NCI-H1436 (cell line): ENCODE data around the gene CACNA1C.

Experiments
- DNase-seq: peaks from one replicate; lab custom pipeline; 2025; lab: John Stamatoyannopoulos, UW

CACNA1C gene

DNA sequence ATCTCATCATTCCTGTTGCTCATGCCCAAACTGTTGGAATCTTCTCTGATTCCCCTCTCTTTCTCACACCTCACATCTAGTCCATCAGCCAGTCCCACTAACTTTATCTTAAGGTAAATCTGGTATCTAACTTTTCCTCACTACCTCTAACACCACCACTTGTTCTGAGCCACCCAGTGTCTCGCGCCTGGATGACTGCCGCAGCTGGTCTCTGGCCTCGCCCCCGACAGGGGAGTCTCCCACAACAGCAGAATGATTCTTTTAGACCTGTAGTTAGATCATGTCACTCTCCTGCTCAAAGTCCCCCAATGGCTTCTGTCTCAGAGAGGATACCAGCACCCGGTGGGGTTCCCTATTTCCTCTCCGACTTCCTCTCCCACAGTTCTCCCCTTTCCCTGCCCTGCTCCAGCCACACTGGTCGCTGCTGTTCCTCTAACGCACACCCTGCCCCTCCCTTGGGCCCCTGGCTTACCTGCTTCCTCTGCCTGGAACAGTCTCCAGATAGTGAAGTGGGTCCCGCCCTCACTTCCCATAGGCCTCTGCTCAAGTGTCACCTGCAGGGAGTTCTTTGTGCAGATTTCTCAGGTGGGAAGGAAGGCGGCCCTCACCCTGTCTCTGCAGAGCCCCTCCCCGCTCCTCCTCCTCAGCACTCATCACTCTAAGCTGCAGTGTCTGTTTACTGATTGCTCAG lies 403.5 kb downstream of the CACNA1C start:
- no peak for DNase-seq

DNA sequence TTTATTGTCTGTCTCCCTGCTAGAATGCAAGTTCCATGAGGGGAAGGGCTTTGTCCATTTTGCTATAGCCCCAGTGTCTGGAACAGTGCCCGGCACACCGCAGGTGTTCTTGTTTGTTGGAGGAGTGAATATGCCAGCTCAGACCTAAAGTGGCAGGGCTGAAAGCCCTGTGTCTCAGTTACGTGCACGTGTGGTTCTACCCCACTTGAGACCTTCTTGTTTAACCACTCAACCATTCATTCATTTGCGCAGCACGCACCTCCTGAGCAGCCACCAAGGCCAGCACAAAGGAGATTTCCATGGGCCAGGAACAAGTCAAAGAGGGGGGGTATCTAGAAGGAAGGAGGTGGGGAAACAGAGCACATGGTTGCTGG lies 404.0 kb downstream of the CACNA1C start:
- DNase-seq: peak; percentile 75

DNA sequence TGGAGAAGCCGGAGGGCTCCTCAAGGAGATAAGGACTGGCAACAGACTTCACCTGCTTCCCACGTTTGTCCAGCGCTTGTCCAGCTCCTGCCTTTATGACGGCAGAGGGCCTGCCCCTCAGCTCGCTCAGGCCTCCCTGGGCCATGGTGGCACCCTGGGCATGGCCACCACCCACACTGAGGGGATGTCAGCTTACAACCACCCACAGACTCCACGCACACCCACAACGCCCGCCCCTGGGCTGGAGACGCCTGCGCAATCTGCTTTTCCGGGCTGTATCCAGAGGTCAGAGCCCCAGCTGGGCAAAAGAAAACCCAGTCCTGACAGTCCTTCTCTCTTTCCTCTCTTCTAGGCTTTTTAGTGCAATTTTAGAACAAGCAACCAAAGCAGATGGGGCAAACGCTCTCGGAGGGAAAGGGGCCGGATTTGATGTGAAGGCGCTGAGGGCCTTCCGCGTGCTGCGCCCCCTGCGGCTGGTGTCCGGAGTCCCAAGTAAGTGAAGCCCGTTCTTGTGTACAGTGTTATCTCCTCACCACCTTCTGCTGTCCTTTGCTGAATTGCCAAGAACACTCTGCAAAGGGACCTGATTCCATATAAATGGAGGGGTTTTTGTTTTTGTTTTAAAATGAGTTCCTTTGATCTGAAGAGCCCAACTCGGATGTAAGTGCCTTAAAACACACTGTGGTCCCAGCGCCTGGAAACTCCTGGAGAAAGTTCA lies 404.6 kb downstream of the CACNA1C start:
- no peak for DNase-seq

DNA sequence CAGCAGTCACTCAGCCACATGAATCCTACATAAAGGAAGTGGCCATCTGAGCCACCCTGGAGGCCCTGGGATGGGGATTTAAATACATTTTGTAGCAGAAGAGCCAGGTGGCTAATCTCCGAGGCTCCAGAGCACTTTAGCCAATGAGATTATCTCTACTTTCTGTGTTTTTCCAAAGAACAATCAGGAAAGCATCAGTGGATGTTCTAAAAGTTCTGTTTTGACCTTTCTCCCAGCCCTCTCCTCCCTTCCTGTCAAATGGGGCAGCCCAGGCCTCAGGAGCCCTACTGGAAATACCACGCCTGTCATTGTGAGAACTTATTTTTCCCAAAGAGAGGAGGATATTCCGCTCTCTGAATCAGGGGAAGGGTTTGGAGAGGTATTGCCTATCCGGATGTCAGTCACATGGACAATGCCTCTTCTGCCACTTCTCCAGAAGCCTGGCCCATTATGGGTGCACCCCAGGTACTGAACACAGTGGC lies 405.2 kb downstream of the CACNA1C start:
- DNase-seq: no peak

DNA sequence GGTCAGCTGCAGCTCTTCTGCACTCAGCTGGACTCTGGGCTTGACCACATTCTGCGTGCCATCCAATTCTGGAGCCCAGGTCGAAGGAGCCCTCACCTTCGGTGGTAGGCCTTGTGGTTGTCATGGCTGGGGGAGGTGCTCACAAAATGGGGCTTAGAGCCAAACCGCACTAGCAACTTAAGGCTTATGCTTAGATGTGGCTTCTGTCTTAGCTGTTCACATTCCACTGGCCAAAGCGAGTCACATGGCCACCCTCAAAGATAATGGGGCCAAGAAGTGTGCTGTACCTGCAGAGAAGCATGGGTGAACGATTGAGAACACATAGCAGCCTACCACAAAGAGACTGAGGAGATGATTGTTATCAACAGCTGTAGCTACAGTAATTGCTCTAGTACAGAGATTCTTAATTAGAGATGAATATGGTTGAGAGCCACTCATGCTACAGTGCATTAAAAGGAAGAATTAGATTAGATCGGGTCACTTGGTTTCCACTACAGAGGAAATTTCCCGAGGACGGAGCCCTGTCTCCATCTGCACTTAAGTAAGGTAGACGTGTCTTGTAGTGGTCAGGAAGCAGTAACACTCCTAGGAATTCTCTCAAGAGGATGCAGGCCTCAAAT lies 407.4 kb downstream of the CACNA1C start:
- DNase-seq: peak; percentile 47

DNA sequence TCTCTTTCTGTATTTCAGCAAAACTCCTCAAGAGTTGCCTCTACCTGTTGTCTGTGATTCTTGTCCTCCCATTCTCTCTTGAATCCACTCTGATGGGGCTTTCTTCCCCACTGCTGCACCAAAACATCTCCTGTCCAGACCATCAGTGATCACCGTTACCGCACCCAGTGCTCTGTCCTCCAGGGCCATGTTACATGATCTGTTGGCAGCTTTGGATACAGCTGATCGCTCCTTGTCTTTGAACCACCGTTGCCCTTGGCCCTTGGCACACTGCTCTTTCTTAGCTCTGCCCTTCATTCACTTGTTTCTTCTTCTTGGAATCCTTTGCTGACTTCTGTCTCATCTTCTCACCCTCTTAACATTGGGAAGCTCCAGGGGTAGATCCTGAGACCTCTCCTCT lies 408.3 kb downstream of the CACNA1C start:
- DNase-seq: no peak

DNA sequence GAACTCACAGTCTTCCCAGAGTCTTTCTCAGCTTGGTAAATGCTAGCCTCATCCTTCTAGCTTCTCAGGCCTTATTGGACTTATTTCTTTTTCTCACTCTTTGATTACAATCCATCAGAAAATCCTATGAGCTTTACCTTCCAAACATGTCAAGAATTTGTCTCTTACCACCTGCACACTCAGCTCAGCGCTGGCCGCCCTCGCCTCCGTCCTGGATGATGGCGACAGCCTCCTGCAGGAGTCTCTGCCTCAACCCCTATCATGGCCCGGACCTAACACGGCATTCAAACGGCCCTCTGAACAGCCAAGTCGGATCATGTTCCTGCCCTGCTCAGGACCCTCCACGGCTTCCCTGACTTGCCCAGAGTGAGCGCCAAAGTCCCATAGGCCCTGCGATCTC lies 408.9 kb downstream of the CACNA1C start:
- no peak for DNase-seq

DNA sequence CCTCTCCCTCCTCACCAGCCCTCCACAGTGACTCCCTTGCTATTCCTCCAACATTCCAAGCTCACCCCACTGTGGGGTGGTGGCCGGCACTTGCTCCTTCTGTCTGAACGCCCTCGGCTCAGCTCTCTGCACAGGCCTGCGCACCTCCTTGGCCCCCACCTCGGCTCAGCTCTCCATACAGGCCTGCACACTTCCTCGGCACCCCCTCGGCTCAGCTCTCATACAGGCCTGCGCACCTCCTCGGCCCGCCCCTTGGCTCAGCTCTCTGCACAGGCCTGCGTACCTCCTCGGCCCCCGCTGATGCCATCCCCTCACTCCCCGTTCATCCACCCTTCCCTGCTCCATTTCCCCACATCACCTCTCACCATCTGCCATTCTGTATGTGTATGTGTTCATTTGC lies 409.3 kb downstream of the CACNA1C start:
- no peak for DNase-seq

DNA sequence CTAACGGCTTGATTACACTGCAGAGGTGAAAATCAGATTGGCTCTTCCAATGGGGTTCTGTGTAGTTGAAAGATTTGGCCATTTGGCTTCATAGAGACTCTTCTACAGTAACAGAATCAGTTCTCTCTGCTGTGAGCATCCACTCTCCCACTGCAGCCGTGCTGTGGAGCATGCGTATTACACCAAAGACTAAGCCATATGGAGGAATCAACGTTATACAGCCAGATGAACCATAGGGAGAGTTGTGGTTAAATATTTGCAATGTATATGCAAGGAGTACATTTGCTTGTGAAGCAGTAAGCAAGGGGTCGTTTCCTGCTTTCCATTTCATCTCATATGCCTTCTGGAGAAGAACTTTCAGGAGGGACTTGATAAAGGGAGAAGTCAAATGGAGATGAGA lies 410.9 kb downstream of the CACNA1C start:
- no peak for DNase-seq

DNA sequence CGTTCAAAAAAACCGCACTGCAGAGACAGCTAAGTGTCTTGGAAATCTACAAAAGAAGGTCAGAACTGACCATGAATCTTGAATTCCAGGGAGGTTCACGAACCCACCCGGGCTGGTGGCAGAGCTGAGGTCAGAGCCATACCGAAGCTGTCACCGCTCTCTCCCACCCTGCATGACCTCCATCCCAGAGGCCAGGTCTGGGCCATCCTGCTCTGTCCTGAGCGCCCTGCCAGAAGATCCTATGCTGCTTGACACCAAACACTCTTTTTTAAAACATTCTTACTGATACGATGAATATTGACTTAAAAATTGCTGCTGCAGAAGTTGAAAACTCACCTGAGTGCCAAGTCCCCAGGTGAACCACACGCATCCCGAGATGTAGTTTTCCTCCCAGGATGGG lies 412.9 kb downstream of the CACNA1C start:
- no peak for DNase-seq

DNA sequence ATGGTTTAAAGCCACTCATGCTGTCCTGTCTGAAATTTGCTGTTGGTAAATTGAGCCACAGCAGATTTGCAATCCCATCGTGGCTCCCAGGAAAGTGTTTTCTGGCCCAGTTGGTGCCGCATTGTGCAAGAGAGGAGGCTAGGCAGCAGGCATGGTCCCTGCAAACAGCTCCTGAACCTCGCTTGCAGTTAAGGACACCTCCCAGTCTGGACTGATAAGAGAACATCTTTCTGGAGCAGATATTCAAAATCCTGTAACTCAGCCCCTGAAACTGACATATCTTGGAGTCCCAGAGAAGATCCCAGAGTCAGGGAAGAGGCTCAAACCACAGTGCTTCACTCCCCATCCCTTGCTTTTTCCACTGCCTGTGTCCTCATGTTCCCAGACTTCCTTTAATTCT lies 413.4 kb downstream of the CACNA1C start:
- no peak for DNase-seq

DNA sequence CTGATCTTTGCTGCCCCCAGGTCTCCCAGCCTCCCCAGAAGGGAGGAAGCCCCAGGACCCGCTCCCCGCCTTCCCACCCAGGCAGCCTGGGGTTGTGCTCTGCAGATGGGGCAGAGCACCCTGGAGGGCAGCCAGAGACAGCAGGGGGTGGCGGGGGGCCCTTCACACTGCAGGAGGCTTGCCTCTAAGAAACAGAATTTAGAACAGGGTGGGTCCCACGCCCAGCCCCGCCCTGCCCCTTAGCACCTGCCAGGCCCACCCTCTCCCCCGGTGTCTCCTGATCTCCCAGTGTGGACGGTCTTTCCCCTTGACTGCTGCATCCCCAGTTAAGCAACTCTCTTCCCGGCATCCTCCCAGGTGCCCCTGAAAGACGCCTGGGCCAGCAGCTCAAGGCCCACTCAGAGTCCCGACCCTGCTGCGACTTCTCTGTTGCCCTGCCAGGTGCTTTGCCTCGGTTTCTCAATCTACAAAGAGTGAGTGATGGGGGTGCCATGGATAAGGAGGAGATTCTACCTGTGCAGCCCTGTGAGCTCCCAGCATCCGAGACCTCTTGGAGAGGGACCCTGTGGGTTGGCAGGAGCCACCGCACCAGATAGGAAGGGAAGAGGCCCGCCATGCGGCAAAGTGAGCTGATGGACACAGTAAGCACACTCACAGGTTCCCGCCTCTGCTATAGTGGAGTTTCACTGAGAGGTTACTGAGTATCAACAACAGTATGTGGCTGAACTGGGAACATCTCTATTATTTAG lies 414.8 kb downstream of the CACNA1C start:
- DNase-seq: no peak

DNA sequence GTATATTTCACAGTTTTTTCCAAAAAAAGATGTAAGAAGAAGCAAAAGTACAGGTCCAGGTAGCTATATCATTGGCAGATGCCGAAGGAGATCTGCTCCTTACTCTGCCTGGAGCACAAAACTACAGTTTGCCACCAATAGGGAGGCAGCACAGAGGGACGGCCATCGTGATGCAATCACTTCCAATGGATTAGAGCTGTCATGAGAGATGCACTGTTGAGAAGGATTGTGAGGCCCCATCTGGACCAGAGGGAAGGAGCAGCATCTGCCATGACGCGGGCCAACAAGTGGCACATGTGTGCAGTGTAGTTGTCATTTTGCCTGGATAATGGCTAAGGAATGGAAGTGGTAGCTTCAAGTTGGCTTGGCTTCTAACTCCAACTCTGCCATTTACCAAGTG lies 423.2 kb downstream of the CACNA1C start:
- no peak for DNase-seq

DNA sequence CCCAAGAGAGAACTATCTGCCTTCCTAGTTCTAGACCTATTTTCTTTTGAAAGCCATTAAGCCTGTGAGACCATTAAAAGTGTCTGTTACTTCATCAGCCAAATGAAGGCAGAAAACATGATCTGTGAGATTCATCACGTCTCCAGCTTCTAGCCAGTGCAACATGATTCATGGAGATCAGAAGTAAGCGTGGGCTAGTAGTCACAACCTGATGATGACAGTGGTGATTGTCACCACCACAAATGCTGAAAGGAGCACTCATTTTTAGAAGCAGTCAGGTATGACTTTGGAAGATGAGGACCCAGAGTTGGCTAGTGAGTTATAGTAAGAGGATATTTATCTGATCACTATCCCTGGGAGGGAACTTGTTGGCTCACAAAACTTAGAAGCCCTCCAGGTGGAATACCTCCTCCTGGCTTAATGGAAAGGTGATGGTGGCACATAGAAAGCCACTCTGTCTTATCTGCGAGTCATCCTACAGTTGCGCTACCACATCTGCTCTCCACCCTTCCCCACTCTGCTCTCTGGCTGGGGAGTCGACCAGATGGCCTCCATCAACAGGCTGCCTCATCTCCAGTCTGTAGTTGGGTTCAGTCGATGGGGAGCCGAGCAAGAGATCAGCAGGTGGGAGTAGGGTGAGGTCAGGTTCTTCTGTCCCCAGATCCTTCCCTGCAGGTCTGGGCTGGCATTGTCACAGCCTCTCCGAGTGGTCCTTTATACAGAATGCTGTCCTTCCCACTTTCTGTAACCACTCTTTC lies 424.4 kb downstream of the CACNA1C start:
- DNase-seq: no peak

DNA sequence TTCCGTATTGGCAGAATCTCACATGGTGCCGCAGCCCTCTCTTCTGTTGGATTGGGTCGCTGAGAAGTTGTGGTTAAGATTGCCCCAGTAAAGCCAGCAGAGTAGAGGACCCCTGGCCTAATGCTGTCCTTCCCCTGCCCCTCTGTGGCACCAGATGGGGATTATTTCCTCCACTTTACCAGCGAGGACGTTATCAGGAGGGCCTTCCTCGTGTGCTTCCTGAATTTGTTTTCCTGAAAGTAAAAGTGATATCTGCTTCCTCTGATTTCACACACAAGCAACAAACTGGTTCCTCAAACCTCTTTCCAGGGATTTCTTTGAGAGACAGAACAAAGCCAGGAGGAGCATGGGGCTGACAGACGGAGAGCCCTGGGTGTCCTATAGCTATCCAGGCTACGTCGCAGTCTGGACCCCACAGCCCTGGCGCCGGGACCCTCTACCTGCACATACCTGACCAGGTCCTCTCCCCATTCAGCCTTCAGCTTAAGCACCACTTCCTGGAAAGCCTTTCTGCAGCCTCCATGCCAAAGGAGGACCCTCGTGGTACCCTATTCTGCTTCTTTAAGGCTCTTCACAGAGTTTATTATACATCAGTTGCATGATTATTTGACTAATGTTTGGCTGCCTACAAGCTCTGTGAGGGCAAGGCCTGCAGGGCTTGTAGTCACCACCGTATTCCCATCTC lies 427.2 kb downstream of the CACNA1C start:
- DNase-seq: no peak

DNA sequence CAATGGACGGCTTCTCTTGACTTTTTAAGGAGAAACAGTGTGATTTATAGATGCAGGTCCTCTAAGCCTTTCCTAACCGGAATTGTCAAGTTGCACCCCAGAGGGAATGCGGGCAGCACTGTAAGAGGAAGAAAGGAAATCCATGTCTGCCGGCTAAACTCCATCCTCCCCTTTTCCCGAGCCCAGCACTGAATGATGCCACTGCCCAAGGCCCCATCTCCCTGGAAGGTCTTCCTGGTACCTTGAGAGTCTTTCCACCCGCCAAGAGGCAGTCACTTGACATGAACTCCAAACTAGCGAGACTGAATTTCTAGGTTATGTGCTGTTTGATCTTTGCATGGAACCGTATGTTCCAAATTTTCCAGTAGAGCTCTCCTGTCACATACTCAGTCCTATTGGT lies 428.6 kb downstream of the CACNA1C start:
- no peak for DNase-seq

DNA sequence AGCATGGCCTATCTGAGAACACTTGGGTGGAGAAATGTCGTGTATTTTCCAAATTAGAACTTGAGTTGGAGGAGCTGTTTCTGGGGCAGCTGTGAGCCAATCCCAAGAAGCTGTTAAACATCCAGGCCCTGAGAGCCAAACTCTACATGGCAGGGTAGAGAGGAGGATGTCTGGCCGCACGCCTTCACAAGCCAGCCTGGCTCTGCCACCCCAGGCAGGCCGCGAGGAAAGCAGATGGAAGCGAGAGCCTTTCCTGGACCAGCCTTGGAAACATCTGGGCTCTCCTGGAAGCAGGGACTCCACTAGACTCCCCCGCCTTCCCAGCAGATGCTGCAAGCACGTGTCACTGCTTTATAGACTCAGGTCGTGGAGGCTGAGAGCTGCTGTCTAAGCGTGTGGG lies 429.2 kb downstream of the CACNA1C start:
- DNase-seq: no peak

DNA sequence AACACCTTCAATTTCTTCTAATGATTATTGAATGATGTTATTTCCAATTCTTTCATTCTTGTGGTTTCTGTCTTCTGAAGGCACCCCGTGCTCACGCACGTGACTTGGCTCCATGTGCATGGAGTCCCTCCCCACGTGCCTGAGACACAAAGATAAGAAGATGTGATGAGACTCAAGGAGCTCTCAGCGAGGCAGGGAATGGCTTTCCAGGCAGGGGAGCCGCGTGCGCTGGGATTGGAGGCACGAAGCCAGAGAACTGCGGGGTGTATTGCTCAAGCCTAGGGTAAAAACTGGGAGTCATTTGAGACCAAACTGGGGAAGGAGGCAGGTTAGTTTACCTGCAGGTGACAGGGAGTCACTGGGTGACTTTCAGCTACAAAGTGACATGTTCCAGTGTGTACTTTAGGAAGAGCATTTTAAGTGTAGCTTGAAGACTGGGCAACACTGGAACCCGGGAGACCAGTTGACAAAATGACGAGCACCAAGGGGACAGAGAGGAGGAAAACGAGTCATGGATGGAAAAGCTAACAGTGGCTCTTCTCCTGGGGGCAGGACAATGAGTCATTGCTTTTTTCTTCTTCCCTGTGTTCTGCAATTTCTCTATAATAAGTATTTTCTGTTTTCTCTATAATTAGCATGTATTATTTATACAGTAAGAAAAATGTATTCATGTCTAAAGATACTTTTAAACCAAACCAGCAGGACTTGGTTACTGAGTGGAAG lies 430.3 kb downstream of the CACNA1C start:
- DNase-seq: no peak

DNA sequence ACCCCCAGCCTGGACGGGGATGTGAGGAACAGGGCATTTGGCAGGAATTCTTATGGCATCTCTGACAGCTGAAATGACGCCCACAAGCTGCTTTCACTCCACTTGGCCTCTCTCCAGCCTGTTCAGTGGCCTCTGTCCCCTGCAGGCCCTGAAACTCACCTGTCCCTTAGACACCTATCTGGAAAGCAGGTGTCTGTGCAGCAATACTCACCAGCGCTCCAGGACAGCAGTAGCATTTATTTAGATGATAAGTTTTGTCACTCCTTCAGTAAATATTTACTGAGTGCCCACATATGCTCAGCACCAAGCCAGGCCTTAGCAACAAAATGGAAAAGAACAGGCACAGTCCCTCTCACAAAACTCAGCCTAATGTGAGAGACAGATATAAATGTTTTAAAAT lies 430.9 kb downstream of the CACNA1C start:
- DNase-seq: no peak

DNA sequence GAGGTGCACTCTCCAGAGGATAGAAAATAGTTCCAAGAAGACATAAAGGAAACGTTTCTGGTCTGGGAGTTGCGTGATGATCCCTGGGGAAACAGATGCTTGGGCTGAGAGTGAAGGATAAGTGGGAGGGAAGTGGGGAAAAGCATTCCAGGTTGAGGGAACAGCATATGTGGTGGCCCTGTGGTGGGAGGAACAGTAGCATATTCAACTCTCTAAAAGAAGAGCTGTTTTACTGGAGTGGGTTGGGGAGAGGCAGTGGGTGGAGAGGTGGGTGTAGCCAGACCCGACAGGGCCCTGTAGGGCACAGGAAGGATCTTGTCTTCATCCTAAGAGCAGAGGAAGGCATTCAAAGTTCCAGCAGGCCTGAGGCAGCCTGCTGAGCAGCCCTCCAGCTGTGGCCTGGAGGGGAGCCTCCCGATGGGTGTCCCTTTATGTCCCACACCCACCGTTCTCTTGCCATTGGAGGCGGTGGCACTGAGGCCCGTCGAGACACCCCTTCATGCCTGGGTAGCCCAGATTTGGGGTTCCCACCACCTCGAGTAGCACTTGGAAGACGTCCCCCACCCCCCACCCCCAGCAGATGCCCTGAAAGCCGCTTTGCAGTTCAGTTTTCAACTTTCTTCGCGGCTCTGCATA lies 431.5 kb downstream of the CACNA1C start:
- no peak for DNase-seq
